Skeletal muscle tissue (tissue), 4 donors: ENCODE measurements around the gene SRRM5. TPM values are rescaled to one million over a fixed set of nuclear protein-coding genes. Genes with fewer than 3 reads are reported as not detected.
A peak's percentile ranks its signal among the peaks of the same experiment; 100 is the strongest.

Experiments used
- H3K27ac ChIP-seq: one replicate; pipeline ENCODE4 v1.7.0; 2013; ENCODE audit warnings: mild to moderate bottlenecking, low read depth, low read length, inconsistent platforms
- H3K27me3 ChIP-seq, 3 donors: one replicate each; pipeline ENCODE4 v1.7.0; 2013; ENCODE audit warnings: low read length in 3 of 3; ENCODE audit not compliant: control insufficient read depth in 3 of 3, insufficient read depth in 3 of 3
- H3K36me3 ChIP-seq, 3 donors: one replicate each; pipeline ENCODE4 v1.7.0; 2013; ENCODE audit warnings: low read length in 3 of 3; ENCODE audit not compliant: control insufficient read depth in 3 of 3, insufficient read depth in 3 of 3
- H3K4me1 ChIP-seq, 3 donors: one replicate each; pipeline ENCODE4 v1.7.0; 2013; ENCODE audit warnings: low read length in 3 of 3, mild to moderate bottlenecking in 3 of 3; ENCODE audit not compliant: control insufficient read depth in 3 of 3, insufficient read depth in 3 of 3
- H3K4me3 ChIP-seq, 3 donors: one replicate each; pipeline ENCODE4 v1.7.0; 2013; ENCODE audit warnings: low read length in 3 of 3
- H3K9ac ChIP-seq, 3 donors: one replicate each; pipeline ENCODE4 v1.7.0; 2013; ENCODE audit warnings: low read length in 3 of 3, mild to moderate bottlenecking in 3 of 3, moderate library complexity in 2 of 3, low read depth in 1 of 3
- H3K9me3 ChIP-seq, 3 donors: one replicate each; pipeline ENCODE4 v1.7.0; 2013; ENCODE audit warnings: low read length in 3 of 3; ENCODE audit not compliant: control insufficient read depth in 3 of 3
- total RNA-seq: library from RNA; depleted of rRNA; stranded (reverse); fragments of >200 nt; gene quantifications from one replicate; pipeline ENCODE4 v1.2.3, GENCODE V29; 2014
- donor health status: Osteomylitis.

The SRRM5 gene
- not detected for total RNA-seq

GRCh38 chr19:43611788-43612187 lies at the start of gene SRRM5:
Gene SRRM5, plus strand, starts transcription at chr19:43612088. Its CDS starts 34 bp downstream, at chr19:43612122.
- Histone ChIP-seq H3K27me3 (no peaks in the 10 kb centered on the region), H3K9me3 (no peaks in the 10 kb centered on the region), H3K9ac (no peak within 1 kb of the TSS), H3K36me3 (peaks cover 16 to 25% (median 20%) of the 10 kb centered on the region in 3 donors), H3K4me3 (no peak within 1 kb of the TSS), H3K4me1 (peaks cover 0 to 3% (median 0%) of the 10 kb centered on the region in 3 donors), H3K27ac (no peak within 1 kb of the TSS)

- peak overlapping the region; percentile 76 for H3K27ac ChIP-seq
- H3K9me3 ChIP-seq, result no peaks in the 10 kb centered on the region
- H3K27me3 ChIP-seq, result no peaks in the 10 kb centered on the region
- H3K36me3 ChIP-seq, result peaks cover 10 to 19% (median 11%) of the 10 kb centered on the region in 3 donors
- H3K4me3 ChIP-seq, result peak overlapping the region in 1 of 3 donors; percentile 13
- H3K9ac ChIP-seq, result peak overlapping the region in 2 of 3 donors; percentile 23 to 25
- H3K4me1 ChIP-seq, result peaks cover 14 to 21% (median 15%) of the 10 kb centered on the region in 3 donors
Measured at GRCh38 chr19:43562226-43562697, 49.6 kb upstream of the SRRM5 start.

GRCh38 chr19:43562698-43563241 lies 49.1 kb upstream of the SRRM5 start:
- H3K9ac ChIP-seq, result peak overlapping the region in 2 of 3 donors; percentile 23 to 50

GRCh38 chr19:43563816-43564457 lies 48.0 kb upstream of the SRRM5 start:
- Histone ChIP-seq H3K36me3 (peaks cover 10 to 12% (median 11%) of the 10 kb centered on the region in 3 donors), H3K27me3 (no peaks in the 10 kb centered on the region), H3K27ac (no peak overlapping the region), H3K4me3 (no peak overlapping the region), H3K4me1 (peaks cover 14 to 21% (median 15%) of the 10 kb centered on the region in 3 donors), H3K9me3 (no peaks in the 10 kb centered on the region), H3K9ac (no peak overlapping the region)

More at GRCh38 chr19:43562698-43563241, 49.1 kb upstream of the SRRM5 start:
- Histone ChIP-seq H3K4me1 (peaks cover 14 to 21% (median 15%) of the 10 kb centered on the region in 3 donors), H3K27me3 (no peaks in the 10 kb centered on the region), H3K36me3 (peaks cover 10 to 17% (median 11%) of the 10 kb centered on the region in 3 donors), H3K27ac (peak overlapping the region; percentile 76), H3K4me3 (peak overlapping the region in 1 of 3 donors; percentile 25), H3K9me3 (no peaks in the 10 kb centered on the region)

- H3K27ac ChIP-seq, result no peak overlapping the region
- peaks cover 10% of the 10 kb centered on the region in 3 donors for H3K36me3 ChIP-seq
- no peak overlapping the region for H3K9ac ChIP-seq
- H3K27me3 ChIP-seq, result no peaks in the 10 kb centered on the region
- no peaks in the 10 kb centered on the region for H3K9me3 ChIP-seq
- peaks cover 15 to 21% (median 15%) of the 10 kb centered on the region in 3 donors for H3K4me1 ChIP-seq
- no peak overlapping the region for H3K4me3 ChIP-seq
Measured at GRCh38 chr19:43564800-43565199, 47.1 kb upstream of the SRRM5 start.

GRCh38 chr19:43569657-43570056 lies 42.2 kb upstream of the SRRM5 start:
- Histone ChIP-seq H3K4me3 (no peak overlapping the region), H3K4me1 (peaks cover 4 to 7% (median 4%) of the 10 kb centered on the region in 3 donors), H3K36me3 (peaks cover 0 to 9% (median 0%) of the 10 kb centered on the region in 3 donors), H3K27ac (no peak overlapping the region), H3K27me3 (no peaks in the 10 kb centered on the region), H3K9ac (no peak overlapping the region), H3K9me3 (no peaks in the 10 kb centered on the region)

- Histone ChIP-seq H3K27ac (no peak overlapping the region), H3K36me3 (peaks cover 0 to 9% (median 0%) of the 10 kb centered on the region in 3 donors), H3K4me3 (no peak overlapping the region), H3K27me3 (no peaks in the 10 kb centered on the region), H3K9me3 (no peaks in the 10 kb centered on the region), H3K9ac (no peak overlapping the region), H3K4me1 (peaks cover 10 to 12% (median 11%) of the 10 kb centered on the region in 3 donors)
Measured at GRCh38 chr19:43570174-43570791, 41.6 kb upstream of the SRRM5 start.

GRCh38 chr19:43572171-43572588 lies 39.7 kb upstream of the SRRM5 start:
- Histone ChIP-seq H3K9me3 (no peaks in the 10 kb centered on the region), H3K4me1 (peaks cover 15 to 18% (median 15%) of the 10 kb centered on the region in 3 donors), H3K9ac (peak overlapping the region in 1 of 3 donors; percentile 47), H3K27ac (no peak overlapping the region), H3K4me3 (no peak overlapping the region), H3K36me3 (peaks cover 0 to 9% (median 0%) of the 10 kb centered on the region in 3 donors), H3K27me3 (no peaks in the 10 kb centered on the region)

GRCh38 chr19:43574424-43575155 lies 37.3 kb upstream of the SRRM5 start:
- Histone ChIP-seq H3K36me3 (peaks cover 0 to 9% (median 0%) of the 10 kb centered on the region in 3 donors), H3K9me3 (no peaks in the 10 kb centered on the region), H3K9ac (peak overlapping the region; percentile 97 to 99 (median 98)), H3K27ac (peak overlapping the region; percentile 84), H3K4me3 (peak overlapping the region; percentile 98 to 99 (median 99)), H3K4me1 (peaks cover 15 to 18% (median 15%) of the 10 kb centered on the region in 3 donors), H3K27me3 (no peaks in the 10 kb centered on the region)
